ENCODE measurements around the gene ORC1.

- TF ChIP-seq GATA2 (IDR thresholded peaks at IDR 0.05; ENCODE audit: low read depth, low read length) = no peak
- no peak for TF ChIP-seq GATA3 (IDR thresholded peaks at IDR 0.05; ENCODE audit: low read depth, low read length)
These were observed 17.8 kb downstream of the ORC1 start for GRCh38 chr1:52386458-52386857.

Data from SH-SY5Y (cell line).